ENCODE measurements around the gene ARPC4. TPM values are rescaled to one million over a fixed set of nuclear protein-coding genes. Genes with fewer than 3 reads are reported as not detected.

The ARPC4 gene
- total and polyA plus RNA-seq, 2 donors (not counting 1 experiment from before 2014, with no cell fraction given) = 174 to 307 TPM

DNA sequence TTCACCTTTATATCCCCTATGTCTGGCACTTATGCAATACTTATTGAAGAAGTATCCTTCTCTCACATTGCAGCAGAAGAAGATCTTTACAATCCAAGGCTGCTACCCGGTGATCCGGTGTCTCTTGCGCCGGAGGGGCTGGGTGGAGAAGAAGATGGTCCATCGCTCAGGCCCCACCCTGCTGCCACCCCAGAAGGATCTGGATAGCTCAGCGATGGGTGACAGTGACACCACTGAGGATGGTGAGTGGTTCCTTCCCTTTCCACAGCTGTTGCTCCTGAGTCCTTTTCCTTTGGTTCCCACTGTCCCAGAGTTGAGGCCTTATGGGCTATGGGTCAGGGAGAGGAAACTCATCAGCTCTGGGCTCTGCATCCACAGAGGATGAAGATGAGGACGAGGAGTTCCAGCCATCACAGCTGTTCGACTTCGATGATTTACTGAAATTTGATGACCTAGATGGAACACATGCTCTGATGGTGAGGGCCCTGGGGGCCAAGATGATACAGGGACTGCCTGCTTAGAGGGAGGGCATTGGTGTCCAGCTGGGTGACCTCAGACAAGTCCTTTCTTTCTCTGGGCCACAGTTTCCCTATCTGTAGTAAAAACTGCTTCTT is 20.1 kb downstream of the ARPC4 start:
- Histone ChIP-seq H3K4me3 (replicated peaks in 1 of 4; ENCODE audit: control extremely low read depth in 1 of 4, insufficient read depth in 1 of 4, low read depth in 3 of 4, low read length in 4 of 4) (no peak overlapping the region), H3K27ac (ENCODE audit: insufficient read depth, low read length) (no peak overlapping the region), H3K27me3 (ENCODE audit: control insufficient read depth, insufficient read depth, low read length) (no peaks in the 10 kb centered on the region), H3K9ac (ENCODE audit: insufficient read depth, low read length) (no peak overlapping the region), H3K9me3 (ENCODE audit: control insufficient read depth, insufficient read depth, low read depth, low read length) (no peaks in the 10 kb centered on the region), H3K4me1 (ENCODE audit: control insufficient read depth, extremely low read depth, insufficient read depth, low read length) (peaks cover 3% of the 10 kb centered on the region), H3K4me2 (ENCODE audit: extremely low read depth, insufficient read depth, low read length) (no peak overlapping the region), H3K36me3 (ENCODE audit: control insufficient read depth, insufficient read depth, low read length) (no peaks in the 10 kb centered on the region), H4K20me1 (ENCODE audit: control insufficient read depth, extremely low read depth, insufficient read depth, low read length) (no peaks in the 10 kb centered on the region), H3K79me2 (ENCODE audit: control insufficient read depth, insufficient read depth, low read length) (no peaks in the 10 kb centered on the region), H2AFZ (ENCODE audit: low read length) (no peak overlapping the region)
- no peak for DNase-seq (ENCODE audit: low read depth in 2 of 2)
- TF ChIP-seq, protein P1, sequence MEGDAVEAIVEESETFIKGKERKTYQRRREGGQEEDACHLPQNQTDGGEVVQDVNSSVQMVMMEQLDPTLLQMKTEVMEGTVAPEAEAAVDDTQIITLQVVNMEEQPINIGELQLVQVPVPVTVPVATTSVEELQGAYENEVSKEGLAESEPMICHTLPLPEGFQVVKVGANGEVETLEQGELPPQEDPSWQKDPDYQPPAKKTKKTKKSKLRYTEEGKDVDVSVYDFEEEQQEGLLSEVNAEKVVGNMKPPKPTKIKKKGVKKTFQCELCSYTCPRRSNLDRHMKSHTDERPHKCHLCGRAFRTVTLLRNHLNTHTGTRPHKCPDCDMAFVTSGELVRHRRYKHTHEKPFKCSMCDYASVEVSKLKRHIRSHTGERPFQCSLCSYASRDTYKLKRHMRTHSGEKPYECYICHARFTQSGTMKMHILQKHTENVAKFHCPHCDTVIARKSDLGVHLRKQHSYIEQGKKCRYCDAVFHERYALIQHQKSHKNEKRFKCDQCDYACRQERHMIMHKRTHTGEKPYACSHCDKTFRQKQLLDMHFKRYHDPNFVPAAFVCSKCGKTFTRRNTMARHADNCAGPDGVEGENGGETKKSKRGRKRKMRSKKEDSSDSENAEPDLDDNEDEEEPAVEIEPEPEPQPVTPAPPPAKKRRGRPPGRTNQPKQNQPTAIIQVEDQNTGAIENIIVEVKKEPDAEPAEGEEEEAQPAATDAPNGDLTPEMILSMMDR (conservative IDR thresholded peaks at IDR 0.05 in 1 of 2, IDR thresholded peaks at IDR 0.05 in 1 of 2; ENCODE audit: low read depth in 1 of 2, low read length in 2 of 2) = no peak
- TF ChIP-seq EZH2 (IDR thresholded peaks at IDR 0.05; ENCODE audit: low read length, missing control alignments) = no peak

DNA sequence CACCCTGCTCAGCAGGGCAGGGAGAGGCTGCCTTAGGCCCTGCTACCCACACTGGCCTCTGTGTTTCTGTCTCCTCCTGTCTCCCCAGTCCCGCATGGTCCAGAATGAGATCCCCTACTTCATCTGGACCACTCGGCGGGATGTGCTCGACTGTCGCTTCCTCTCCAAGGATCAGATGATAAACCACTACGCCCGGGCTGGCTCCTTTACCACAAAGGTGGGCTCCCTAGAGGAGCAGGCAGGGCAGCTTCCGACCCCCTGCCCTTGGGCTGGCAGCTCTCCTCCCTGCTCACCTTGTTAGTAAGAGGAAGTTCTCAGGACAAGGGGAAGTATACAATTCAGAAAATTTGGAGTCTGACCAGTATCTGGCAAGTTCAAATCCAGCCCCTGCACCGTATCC is 23.1 kb downstream of the ARPC4 start:
- no peak overlapping the region for H3K4me3 ChIP-seq (replicated peaks in 1 of 4; ENCODE audit: control extremely low read depth in 1 of 4, insufficient read depth in 1 of 4, low read depth in 3 of 4, low read length in 4 of 4)
- DNase-seq (ENCODE audit: low read depth in 2 of 2) = no peak
- no peaks in the 10 kb centered on the region for H3K79me2 ChIP-seq (ENCODE audit: control insufficient read depth, insufficient read depth, low read length)
- TF ChIP-seq, protein P1 (conservative IDR thresholded peaks at IDR 0.05 in 1 of 2, IDR thresholded peaks at IDR 0.05 in 1 of 2; ENCODE audit: low read depth in 1 of 2, low read length in 2 of 2) = no peak
- no peak for TF ChIP-seq EZH2 (IDR thresholded peaks at IDR 0.05; ENCODE audit: low read length, missing control alignments)
- H3K9ac ChIP-seq (ENCODE audit: insufficient read depth, low read length) = no peak overlapping the region
- H3K4me1 ChIP-seq (ENCODE audit: control insufficient read depth, extremely low read depth, insufficient read depth, low read length) = no peaks in the 10 kb centered on the region
- H3K9me3 ChIP-seq (ENCODE audit: control insufficient read depth, insufficient read depth, low read depth, low read length) = no peaks in the 10 kb centered on the region
- no peaks in the 10 kb centered on the region for H4K20me1 ChIP-seq (ENCODE audit: control insufficient read depth, extremely low read depth, insufficient read depth, low read length)
- no peak overlapping the region for H2AFZ ChIP-seq (ENCODE audit: low read length)
- no peak overlapping the region for H3K27ac ChIP-seq (ENCODE audit: insufficient read depth, low read length)
- H3K27me3 ChIP-seq (ENCODE audit: control insufficient read depth, insufficient read depth, low read length) = no peaks in the 10 kb centered on the region
- no peaks in the 10 kb centered on the region for H3K36me3 ChIP-seq (ENCODE audit: control insufficient read depth, insufficient read depth, low read length)
- no peak overlapping the region for H3K4me2 ChIP-seq (ENCODE audit: extremely low read depth, insufficient read depth, low read length)

DNA sequence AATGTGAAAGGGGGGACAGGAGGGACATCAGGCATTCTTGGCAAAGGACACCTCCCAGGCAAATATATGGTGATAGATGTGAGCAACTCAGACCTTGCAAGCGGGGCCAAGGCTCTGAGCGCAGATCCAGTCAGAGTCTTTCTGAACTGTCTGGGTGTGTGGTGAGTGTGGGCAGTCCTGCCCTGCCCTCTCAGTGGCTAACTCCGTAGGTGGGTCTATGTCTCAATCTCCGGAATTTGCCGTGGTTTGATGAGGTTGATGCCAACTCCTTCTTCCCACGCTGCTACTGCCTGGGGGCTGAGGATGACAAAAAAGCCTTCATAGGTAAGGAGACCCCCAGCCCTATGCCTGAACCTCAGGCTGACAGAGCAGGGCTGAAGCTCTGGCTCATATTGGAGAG is 24.6 kb downstream of the ARPC4 start:
- H2AFZ ChIP-seq (ENCODE audit: low read length) = no peak overlapping the region
- H3K9ac ChIP-seq (ENCODE audit: insufficient read depth, low read length) = no peak overlapping the region
- H3K79me2 ChIP-seq (ENCODE audit: control insufficient read depth, insufficient read depth, low read length) = no peaks in the 10 kb centered on the region
- H3K27ac ChIP-seq (ENCODE audit: insufficient read depth, low read length) = no peak overlapping the region
- H3K4me2 ChIP-seq (ENCODE audit: extremely low read depth, insufficient read depth, low read length) = no peak overlapping the region
- H3K4me3 ChIP-seq (replicated peaks in 1 of 4; ENCODE audit: control extremely low read depth in 1 of 4, insufficient read depth in 1 of 4, low read depth in 3 of 4, low read length in 4 of 4) = no peak overlapping the region
- H3K4me1 ChIP-seq (ENCODE audit: control insufficient read depth, extremely low read depth, insufficient read depth, low read length) = no peaks in the 10 kb centered on the region
- H3K27me3 ChIP-seq (ENCODE audit: control insufficient read depth, insufficient read depth, low read length) = no peaks in the 10 kb centered on the region
- no peaks in the 10 kb centered on the region for H3K36me3 ChIP-seq (ENCODE audit: control insufficient read depth, insufficient read depth, low read length)
- TF ChIP-seq, protein P1 (conservative IDR thresholded peaks at IDR 0.05 in 1 of 2, IDR thresholded peaks at IDR 0.05 in 1 of 2; ENCODE audit: low read depth in 1 of 2, low read length in 2 of 2) = no peak
- TF ChIP-seq EZH2 (IDR thresholded peaks at IDR 0.05; ENCODE audit: low read length, missing control alignments) = no peak
- peak in 1 of 2 donors; percentile 41 for DNase-seq (ENCODE audit: low read depth in 2 of 2)
- no peaks in the 10 kb centered on the region for H3K9me3 ChIP-seq (ENCODE audit: control insufficient read depth, insufficient read depth, low read depth, low read length)
- H4K20me1 ChIP-seq (ENCODE audit: control insufficient read depth, extremely low read depth, insufficient read depth, low read length) = no peaks in the 10 kb centered on the region

All from fibroblast of lung (primary cell).